CD4-positive, alpha-beta T cell treated with Interleukin-1 beta for 1 hour (primary cell): ENCODE data around the gene PPP1R9A.
A peak's percentile ranks its signal among the peaks of the same experiment; 100 is the strongest.

Experiments
- DNase-seq, 2 donors: peaks; one replicate each; pipeline ENCODE4 v3.0.0-alpha.2; 2020 to 2022

The PPP1R9A gene

DNA sequence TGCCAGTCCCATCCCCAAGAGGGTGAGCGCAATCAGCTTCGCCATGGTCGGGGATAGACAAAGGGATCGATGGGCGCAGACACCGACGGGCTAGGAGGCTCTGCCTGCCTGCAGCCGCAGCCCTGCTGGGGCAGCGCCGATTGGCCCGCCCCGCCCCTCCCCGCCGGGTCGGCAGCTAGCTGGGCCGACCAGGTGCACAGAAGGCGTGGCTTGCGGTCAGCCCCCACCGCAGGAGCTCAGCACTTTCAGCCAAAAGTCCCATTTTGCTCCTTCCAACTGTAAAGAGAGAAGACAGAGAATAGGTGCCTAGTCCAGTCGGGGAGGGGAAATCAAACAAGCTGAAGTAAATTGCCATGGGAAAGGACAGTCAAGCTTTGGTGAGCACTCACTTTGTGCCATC, 417.0 kb downstream of the PPP1R9A start, which contains the start of gene PON1:
Gene PON1, minus strand, starts transcription at position 102 of the 400 bp plus-strand sequence. Its CDS starts 57 bp downstream, at position 45.
- DNase-seq, result peak in 1 of 2 donors; percentile 58

GRCh38 chr7:95327356-95327755, 420.0 kb downstream of the PPP1R9A start:
- DNase-seq, result no peak

DNA sequence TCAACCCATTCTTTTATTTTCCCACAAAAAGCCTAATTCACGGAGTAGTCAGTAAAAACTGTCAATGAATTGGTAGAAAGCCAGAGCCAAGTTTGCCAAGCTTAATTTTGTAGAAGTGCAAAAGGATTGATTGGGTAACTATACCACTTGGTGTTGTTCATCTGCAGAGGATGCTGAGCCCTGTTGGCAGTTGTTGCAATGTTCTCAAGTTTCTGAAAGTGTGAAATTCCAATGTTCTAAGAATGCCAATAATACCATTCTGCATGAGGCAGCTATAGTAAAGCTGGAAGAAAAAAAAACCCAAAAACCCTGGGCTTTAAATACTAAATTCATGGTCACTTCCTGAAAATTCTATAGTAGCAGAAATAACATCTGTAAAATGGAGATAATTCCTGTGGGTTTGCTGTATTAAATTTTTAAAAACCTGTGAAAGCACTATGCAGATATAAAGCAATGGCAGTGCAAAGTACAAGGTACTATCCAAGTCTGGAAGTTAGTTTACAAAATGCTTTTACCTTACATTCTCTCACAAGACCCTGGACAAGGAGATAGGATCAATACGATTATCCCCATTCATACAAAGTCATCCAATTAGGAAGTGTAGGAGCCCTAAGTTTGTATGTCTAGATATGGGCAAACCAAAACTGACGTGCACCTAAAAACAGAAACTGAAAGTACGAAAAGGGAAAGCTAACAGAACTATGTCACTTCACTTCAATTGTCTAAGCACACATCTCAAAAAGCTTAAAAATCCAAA, 423.0 kb downstream of the PPP1R9A start:
- peak in 1 of 2 donors; percentile 43 for DNase-seq

DNA sequence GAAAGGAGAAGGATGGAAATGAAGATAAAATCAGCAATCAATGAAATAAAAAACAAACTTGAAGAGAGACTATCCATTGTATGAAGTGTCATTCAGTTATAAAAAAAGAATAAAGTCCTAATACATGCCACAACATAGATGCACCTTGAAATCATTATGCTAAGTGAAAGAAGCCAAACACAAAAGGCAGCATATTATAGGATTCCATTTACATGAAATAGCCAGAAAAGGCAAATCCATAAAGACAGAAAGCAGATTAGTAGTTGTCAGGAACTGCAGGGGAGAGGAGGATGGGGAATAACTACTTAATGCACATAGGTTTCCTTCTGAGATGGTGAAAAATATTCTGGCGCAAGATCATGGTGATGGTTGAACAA, 423.6 kb downstream of the PPP1R9A start:
- DNase-seq, result peak in 1 of 2 donors; percentile 6

DNA sequence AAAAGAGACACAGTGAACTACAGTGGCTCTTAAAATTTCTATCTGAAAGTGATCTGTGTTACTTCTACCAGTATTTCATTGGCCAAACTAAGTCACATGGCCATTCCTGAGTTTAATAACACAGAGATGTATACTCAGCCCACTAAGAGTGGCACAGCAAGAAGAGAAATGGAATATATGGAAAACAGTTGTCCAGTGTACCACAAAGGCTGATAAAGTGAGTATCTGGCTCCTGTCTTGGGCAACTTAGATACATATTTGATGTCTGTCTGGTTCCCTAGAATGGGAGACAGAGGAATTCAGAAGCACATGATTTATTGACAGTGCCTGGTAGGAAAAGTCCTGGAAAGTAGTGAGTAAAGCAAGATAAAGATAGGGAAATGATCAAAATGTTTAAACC, 427.1 kb downstream of the PPP1R9A start:
- DNase-seq, result no peak

GRCh38 chr7:95335093-95335492, 427.7 kb downstream of the PPP1R9A start:
- no peak for DNase-seq

- DNase-seq, result no peak
Observed at GRCh38 chr7:95338832-95339231, 431.4 kb downstream of the PPP1R9A start.

DNA sequence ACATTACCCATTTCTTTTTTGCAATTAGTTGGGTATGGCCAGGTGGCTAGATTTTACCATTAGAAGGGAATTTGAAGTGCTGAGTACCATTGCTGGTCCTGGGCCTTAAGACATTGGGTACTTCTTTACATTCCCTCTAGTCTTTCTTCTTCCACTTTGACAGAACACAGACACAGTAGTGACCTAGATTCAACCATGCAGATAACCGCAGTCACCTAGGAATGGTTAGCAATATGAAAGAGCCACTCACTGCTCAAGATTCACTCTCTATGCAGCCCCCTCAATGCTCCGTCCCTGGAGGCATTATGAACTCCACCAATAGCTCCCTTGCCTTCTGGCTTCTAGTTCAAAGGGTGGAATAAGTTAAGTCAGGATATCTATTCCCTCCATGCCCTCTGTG, 433.1 kb downstream of the PPP1R9A start:
- DNase-seq, result no peak

DNA sequence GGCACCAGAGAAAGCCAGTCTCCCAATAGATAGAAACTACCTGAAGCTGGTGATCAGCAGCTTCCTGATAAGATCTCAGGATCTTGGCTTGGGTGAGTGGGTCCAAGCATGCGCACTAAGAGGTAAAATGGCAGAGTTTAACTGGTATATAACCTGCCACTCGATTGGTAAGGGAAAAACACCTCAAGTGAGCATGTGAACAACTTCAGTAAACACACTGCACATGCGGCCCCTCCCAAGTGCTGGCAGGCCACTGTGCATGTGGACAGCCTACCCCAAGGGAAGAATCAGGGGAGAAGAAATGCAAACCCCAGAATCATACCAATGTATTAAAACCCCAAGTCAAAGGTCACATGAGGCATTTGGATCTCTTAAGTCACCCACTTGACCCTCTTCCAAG, 434.6 kb downstream of the PPP1R9A start:
- DNase-seq, result no peak

DNA sequence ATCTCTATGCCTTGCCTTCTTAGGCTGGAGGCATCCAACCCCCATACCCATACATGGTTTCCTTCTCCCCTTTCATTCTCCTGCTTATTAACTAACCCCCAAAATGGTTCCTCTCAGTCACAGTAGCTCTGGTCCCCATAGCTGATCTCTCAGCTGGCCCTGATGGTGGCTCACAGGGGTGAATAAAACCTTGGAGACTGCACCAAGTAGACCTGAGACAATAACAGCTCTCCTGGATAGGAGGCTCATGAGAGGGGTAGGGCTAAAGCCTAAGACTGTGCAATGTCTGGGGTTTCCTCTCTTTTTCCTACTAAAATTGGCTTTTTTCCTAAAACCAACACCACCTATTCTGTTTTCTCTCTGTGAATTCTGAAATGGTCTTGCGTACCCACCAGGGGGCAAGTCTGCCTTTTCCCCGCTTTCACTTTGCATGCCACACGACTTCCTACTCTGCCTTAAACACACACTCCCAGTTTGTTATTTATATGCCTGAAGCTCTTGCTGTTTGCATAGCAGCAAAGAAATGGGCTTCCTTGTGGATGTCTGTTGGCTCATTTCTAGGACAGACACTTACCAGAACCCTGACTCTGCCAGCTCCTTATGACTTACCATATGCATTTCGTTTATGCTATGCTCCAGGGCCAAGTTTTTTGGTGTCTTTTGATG, 435.4 kb downstream of the PPP1R9A start:
- no peak for DNase-seq
